Spleen (tissue), 11 donors: ENCODE results near the gene HCN3. TPM values are rescaled to one million over a fixed set of nuclear protein-coding genes. Genes with fewer than 3 reads are reported as not detected.

Source experiments
- DNase-seq: peaks from one replicate; pipeline ENCODE4 v3.0.0-alpha.2; 2020
- H3K27ac ChIP-seq, 8 donors: fragments of 200-600 bp; sonication (generic) in 7 of 8; 1 replicate in 4 of 8; 2 replicates in 4 of 8; pipeline versions ENCODE4 v1.5.0 to v1.8.0; 2016 to 2021; ENCODE audit warnings: inconsistent platforms in 4 of 8, mild to moderate bottlenecking in 4 of 8, moderate library complexity in 1 of 8
- H3K27me3 ChIP-seq, 7 donors: fragments of 200-600 bp; sonication (generic) in 6 of 7; replicated peaks in 1 of 7; 1 replicate in 4 of 7; 2 replicates in 3 of 7; pipeline versions ENCODE4 v1.5.0 to v1.8.0; 2016 to 2021; ENCODE audit warnings: inconsistent platforms in 3 of 7, mild to moderate bottlenecking in 1 of 7
- H3K36me3 ChIP-seq, 6 donors: fragments of 200-600 bp; sonication (generic) in 5 of 6; 1 replicate in 4 of 6; 2 replicates in 2 of 6; pipeline versions ENCODE4 v1.5.0 to v1.8.0; 2016 to 2021; ENCODE audit warnings: inconsistent platforms in 2 of 6
- H3K4me1 ChIP-seq, 6 donors: fragments of 200-600 bp; sonication (generic) in 5 of 6; 1 replicate in 3 of 6; 2 replicates in 3 of 6; pipeline versions ENCODE4 v1.5.0 to v1.8.0; 2016 to 2021; ENCODE audit warnings: inconsistent platforms in 3 of 6
- H3K4me3 ChIP-seq, 8 donors: fragments of 200-600 bp; sonication (generic) in 7 of 8; 1 replicate in 4 of 8; 2 replicates in 4 of 8; pipeline versions ENCODE4 v1.5.0 to v1.8.0; 2016 to 2021; ENCODE audit warnings: inconsistent platforms in 4 of 8, mild to moderate bottlenecking in 4 of 8, moderate library complexity in 2 of 8
- H3K9me3 ChIP-seq, 8 donors: fragments of 200-600 bp; sonication (generic) in 7 of 8; 1 replicate in 4 of 8; 2 replicates in 4 of 8; pipeline versions ENCODE4 v1.5.0 to v1.8.0; 2016 to 2021; ENCODE audit warnings: inconsistent platforms in 4 of 8
- POLR2A ChIP-seq, 3 donors: fragments of 450-650 bp; IDR thresholded peaks; one replicate each; pipeline ENCODE4 v1.5.1; 2017; ENCODE audit warnings: antibody characterized with exemption in 3 of 3, mild to moderate bottlenecking in 1 of 3
- POLR2AphosphoS5 ChIP-seq, 3 donors: sonication (generic); formaldehyde crosslinking; IDR thresholded peaks; one replicate each; pipeline ENCODE4 v1.5.1; 2017; ENCODE audit warnings: antibody characterized with exemption in 3 of 3
- WGBS, 5 donors: extraction: QIAGEN DNeasy Blood & Tissue Kit in 3 of 5; methylation state at CpG; one replicate each; pipeline versions ENCODE4 v1.1.5 to v1.1.7; 2013 to 2018; 5-methylcytosine and 5-hydroxymethylcytosine counted together
- intact Hi-C: fragments of 100-400 bp; cut with DNase I; formaldehyde crosslinking; loops from one replicate; pipeline ENCODE4 v1.15.0; 2023; ENCODE audit warnings: low total_unique reads
- polyA plus RNA-seq, 3 donors: library from polyadenylated mRNA; stranded (reverse); fragments of 200-250 nt; gene quantifications; one replicate each; pipeline ENCODE4 v1.2.1, GENCODE V29; 2013
- total RNA-seq, 7 donors: library from RNA; depleted of rRNA in 3 of 7; stranded (reverse); fragments of >200 nt in 3 of 7; fragmentation: NEBNext Ultra II Directional in 4 of 7; extraction: Animal tissue kit (Norgen Biotek cat#: 25700) in 4 of 7; gene quantifications; one replicate each; pipeline versions ENCODE4 v1.1.0 to v1.2.1, GENCODE V29; 2016 to 2021
- TF ChIP-seq, protein P1 (sequence below), 11 experiments: fragments of 200-600 bp in 7 of 11; fragments of 450-650 bp in 4 of 11; sonication (generic) in 4 of 11; IDR thresholded peaks in 8 of 11; conservative IDR thresholded peaks in 3 of 11; 1 replicate in 7 of 11; 2 replicates in 4 of 11; pipeline versions ENCODE4 v1.4.0 to v1.8.0; 2016 to 2021; ENCODE audit warnings: antibody characterized with exemption in 11 of 11, inconsistent platforms in 4 of 11, mild to moderate bottlenecking in 1 of 11
- donor health status: healthy with polysubstance abuse.
- donor health status: DM: no; HTN: no; CAD: no; lungs with moderate emphysema.
- donor health status: DM: no; HTN: no; CAD: no.
- donor health status: Bipolar disorder and iron deficiency.
- donor health status: healthy.
- donor health status: DM: no; HTN: no; CAD: no.
- donor health status: DM: yes; HTN: yes; CAD: no.

HCN3 gene
- total and polyA plus RNA-seq, 10 donors: 0.65 to 3.3 (median 1.5) TPM

DNA sequence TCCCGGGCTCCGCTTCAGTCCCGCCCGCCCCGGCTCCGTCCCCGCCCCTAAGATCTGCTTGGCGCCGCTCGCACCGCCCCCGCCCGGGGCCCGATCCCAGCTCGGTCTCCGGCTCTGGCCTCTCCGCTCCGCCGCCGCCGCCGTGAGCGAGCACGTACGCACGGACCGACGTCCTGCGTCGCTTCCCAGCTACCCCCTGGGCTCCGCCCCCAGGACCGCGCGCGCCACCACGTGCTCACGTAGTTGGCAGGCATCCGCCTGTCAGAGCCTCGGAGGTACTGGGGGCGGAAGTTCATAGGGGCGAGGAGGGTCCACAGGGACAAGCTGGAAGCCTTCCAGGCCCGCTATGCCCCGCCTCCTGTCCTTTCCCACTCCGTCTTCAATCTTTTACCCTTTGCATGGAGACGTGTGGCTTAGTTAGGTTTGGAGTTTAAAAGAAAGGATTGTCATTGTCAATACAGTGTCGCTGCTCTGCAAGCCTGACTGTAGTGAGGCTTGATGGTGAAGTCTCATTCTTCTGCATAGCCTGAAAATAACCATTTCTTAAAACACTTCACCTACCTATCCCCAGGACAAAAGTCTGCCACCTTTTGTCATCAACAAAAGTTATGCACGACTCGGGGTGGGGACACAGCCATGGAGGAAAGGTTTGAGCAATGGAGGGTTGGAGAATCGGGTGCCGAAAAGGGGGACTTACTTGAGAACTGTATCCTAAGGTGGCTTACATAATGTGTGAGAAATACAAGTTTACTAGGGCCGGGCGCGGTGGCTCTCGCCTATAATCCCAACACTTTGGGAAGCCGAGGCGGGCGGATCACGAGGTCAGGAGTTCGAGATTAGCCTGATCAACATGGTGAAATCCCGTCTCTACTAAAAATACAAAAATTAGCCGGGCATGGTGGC lies 3.7 kb upstream of the HCN3 start, which contains the start of gene CLK2:
CLK2 (minus strand) TSS at position 162 of the 903 bp plus-strand sequence. CDS start 2,527 bp downstream, outside the sequence.
- DNase-seq: peak; percentile 100
- intact Hi-C loops: loop anchor here (10.0 kb wide), 1 partner anchor 51 kb away; the partner anchor contains the start of gene RUSC1

DNA sequence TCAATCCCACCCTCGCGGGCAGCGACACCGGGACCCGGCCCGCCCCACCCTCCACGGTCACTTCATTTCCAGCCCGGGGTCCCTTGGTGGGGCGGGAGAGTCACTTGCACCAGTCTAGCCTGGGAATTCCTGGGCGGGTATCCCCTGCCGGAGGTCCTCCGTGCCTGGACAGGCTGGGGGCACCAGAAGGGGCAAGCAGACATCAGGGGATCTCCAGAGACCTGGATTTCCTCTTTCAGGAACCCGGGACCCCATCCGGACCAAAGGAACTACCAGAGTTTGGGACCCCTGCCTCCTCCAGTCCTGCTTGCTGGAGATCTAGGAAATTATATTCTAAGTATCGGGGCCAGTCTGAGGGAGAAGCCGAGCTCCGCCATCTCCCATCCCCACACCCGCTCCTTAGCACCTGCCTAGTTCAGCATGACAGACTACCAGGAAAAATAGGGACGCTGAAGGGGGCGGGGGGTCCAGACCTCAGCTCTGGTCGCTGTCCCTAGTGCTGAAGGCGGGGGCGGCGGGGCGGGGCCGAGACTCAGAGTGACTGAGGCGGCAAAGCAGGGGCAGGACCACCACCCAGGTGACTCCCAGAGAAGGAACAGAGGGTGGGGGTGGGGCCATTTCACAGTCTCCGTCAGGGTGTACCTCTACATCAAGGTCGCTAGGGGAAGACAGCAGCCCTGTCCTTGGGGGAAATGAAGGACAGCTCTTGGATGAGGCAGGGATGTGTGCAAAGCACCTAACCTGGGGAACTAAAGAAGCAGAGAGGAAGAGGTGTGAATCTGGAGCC lies 832 bp downstream of the HCN3 start:
- Histone ChIP-seq H3K9me3 (no peaks in the 10 kb centered on the region), H3K36me3 (peaks cover 0 to 4% (median 0%) of the 10 kb centered on the region in 6 donors), H3K27me3 (peaks cover 0 to 8% (median 0%) of the 10 kb centered on the region in 7 donors), H3K4me3 (peak overlapping the region; percentile 49 to 86 (median 70)), H3K4me1 (peaks cover 14 to 38% (median 32%) of the 10 kb centered on the region in 6 donors), H3K27ac (peak overlapping the region in 4 of 8 donors; percentile 1 to 73 (median 68))
- TF ChIP-seq POLR2AphosphoS5 (IDR thresholded peaks at IDR 0.05): no peak
- TF ChIP-seq, protein P1, sequence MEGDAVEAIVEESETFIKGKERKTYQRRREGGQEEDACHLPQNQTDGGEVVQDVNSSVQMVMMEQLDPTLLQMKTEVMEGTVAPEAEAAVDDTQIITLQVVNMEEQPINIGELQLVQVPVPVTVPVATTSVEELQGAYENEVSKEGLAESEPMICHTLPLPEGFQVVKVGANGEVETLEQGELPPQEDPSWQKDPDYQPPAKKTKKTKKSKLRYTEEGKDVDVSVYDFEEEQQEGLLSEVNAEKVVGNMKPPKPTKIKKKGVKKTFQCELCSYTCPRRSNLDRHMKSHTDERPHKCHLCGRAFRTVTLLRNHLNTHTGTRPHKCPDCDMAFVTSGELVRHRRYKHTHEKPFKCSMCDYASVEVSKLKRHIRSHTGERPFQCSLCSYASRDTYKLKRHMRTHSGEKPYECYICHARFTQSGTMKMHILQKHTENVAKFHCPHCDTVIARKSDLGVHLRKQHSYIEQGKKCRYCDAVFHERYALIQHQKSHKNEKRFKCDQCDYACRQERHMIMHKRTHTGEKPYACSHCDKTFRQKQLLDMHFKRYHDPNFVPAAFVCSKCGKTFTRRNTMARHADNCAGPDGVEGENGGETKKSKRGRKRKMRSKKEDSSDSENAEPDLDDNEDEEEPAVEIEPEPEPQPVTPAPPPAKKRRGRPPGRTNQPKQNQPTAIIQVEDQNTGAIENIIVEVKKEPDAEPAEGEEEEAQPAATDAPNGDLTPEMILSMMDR (IDR thresholded peaks at IDR 0.05 in 8 of 11, conservative IDR thresholded peaks at IDR 0.05 in 3 of 11): peak in 5 of 11 experiments; percentile 18 to 32 (median 24)
- WGBS, 5 donors: 1 to 3% (median 1%) methylated on average over 15 to 29 of the region's 29 CpGs
- peak; percentile 87 for DNase-seq
- intact Hi-C loops: loop anchor here (10.0 kb wide), 1 partner anchor 47 kb away; the partner anchor contains the start of gene RUSC1

More for the DNA sequence above, 3.7 kb upstream of the HCN3 start, which contains the start of gene CLK2:
- H3K27me3 ChIP-seq: peaks cover 0 to 8% (median 0%) of the 10 kb centered on the region in 7 donors
- H3K4me3 ChIP-seq: peak within 1 kb of the TSS; percentile 62 to 81 (median 68)
- 16 to 38% (median 17%) methylated on average over 27 to 61 of the region's 61 CpGs for WGBS, 5 donors
- H3K27ac ChIP-seq: peak within 1 kb of the TSS; percentile 89 to 98 (median 96)
- TF ChIP-seq, protein P1 (IDR thresholded peaks at IDR 0.05 in 8 of 11, conservative IDR thresholded peaks at IDR 0.05 in 3 of 11): peak in 2 of 11 experiments; percentile 10 to 38
- peak in 2 of 3 donors; percentile 38 to 73 for TF ChIP-seq POLR2A (IDR thresholded peaks at IDR 0.05)
- TF ChIP-seq POLR2AphosphoS5 (IDR thresholded peaks at IDR 0.05): peak; percentile 98
- peaks cover 21 to 61% (median 54%) of the 10 kb centered on the region in 6 donors for H3K4me1 ChIP-seq
- H3K9me3 ChIP-seq: no peaks in the 10 kb centered on the region
- H3K36me3 ChIP-seq: peaks cover 10 to 35% (median 27%) of the 10 kb centered on the region in 6 donors

DNA sequence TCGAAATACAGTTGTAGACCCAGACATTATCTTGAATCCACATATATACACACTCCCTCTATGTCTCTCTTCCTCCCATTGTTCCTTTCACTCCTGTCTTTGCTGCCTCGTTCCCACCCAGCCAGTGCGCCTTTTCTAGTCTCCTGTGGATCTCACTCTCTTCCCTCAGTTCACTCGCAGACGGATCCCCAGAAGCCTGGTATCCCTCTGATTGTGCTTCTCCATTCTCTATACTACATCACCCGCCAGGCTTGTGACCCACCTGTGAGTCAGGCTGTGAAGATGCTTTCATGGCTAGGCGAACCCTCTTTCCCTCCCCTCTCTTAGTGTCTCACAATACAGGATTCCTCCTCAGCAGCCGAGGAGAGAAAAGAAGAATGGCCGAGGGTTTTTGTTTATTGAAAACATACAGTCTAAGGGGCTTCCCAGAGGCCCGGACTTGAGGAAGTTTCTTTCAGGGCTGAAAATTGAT lies 1.5 kb downstream of the HCN3 start:
- H3K4me3 ChIP-seq: peak overlapping the region in 1 of 8 donors; percentile 85
- intact Hi-C loops: loop anchor here (10.0 kb wide), 1 partner anchor 46 kb away; the partner anchor contains the start of gene RUSC1
- peaks cover 0 to 4% (median 0%) of the 10 kb centered on the region in 6 donors for H3K36me3 ChIP-seq
- peaks cover 12 to 34% (median 28%) of the 10 kb centered on the region in 6 donors for H3K4me1 ChIP-seq
- 56 to 72% (median 65%) methylated on average over 10 of the region's 10 CpGs for WGBS, 5 donors
- no peak for TF ChIP-seq POLR2AphosphoS5 (IDR thresholded peaks at IDR 0.05)
- TF ChIP-seq POLR2A (IDR thresholded peaks at IDR 0.05): no peak
- TF ChIP-seq, protein P1 (IDR thresholded peaks at IDR 0.05 in 8 of 11, conservative IDR thresholded peaks at IDR 0.05 in 3 of 11): no peak
- DNase-seq: no peak
- peak overlapping the region in 1 of 8 donors; percentile 0 for H3K27ac ChIP-seq
- no peaks in the 10 kb centered on the region for H3K9me3 ChIP-seq
- peaks cover 0 to 8% (median 0%) of the 10 kb centered on the region in 7 donors for H3K27me3 ChIP-seq
